ENCODE results near the gene IL26.

Gene IL26

GRCh38 chr12:68252077-68252476, 26.5 kb upstream of the IL26 start:
- TF ChIP-seq CTCF (IDR thresholded peaks at IDR 0.05), result no peak
- H3K27me3 ChIP-seq (ENCODE audit: control insufficient read depth, insufficient read depth, low read length), result no peaks in the 10 kb centered on the region
- H2AFZ ChIP-seq, result no peak overlapping the region
- H3K4me2 ChIP-seq (ENCODE audit: low read length), result no peak overlapping the region
- no peak overlapping the region for H3K4me3 ChIP-seq (ENCODE audit: low read depth, low read length)
- no peaks in the 10 kb centered on the region for H3K79me2 ChIP-seq
- no peaks in the 10 kb centered on the region for H3K4me1 ChIP-seq
- H3K36me3 ChIP-seq (ENCODE audit: control insufficient read depth, insufficient read depth, low read length), result no peaks in the 10 kb centered on the region
- no peak overlapping the region for H3K9ac ChIP-seq
- no peak overlapping the region for H3K27ac ChIP-seq
- H3K9me3 ChIP-seq (ENCODE audit: control insufficient read depth, low read length), result no peaks in the 10 kb centered on the region

DNA sequence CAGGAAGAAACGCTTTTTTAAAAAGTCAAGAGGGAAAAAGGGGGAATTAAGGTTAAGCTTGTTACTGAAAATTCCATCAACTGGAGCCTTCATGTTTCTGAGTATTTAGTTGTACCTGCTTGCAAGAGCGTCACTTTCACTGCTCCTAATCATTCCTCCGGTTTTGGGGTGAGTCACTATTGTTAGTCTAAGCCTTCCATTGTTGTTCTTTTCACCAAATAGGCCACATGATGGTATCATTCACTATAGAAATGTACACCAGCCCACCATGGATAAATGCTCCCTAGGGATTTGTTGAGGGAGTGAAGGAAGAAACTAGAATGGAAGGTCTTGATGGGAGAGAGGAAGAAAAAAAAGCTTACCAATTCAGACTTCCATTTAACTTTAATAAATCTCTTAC, 24.8 kb upstream of the IL26 start:
- no peak overlapping the region for H3K4me3 ChIP-seq (ENCODE audit: low read depth, low read length)

GRCh38 chr12:68247785-68248184, 22.2 kb upstream of the IL26 start:
- H3K9ac ChIP-seq, result no peak overlapping the region
- no peaks in the 10 kb centered on the region for H3K79me2 ChIP-seq
- no peak overlapping the region for H3K4me2 ChIP-seq (ENCODE audit: low read length)
- H3K27ac ChIP-seq, result no peak overlapping the region
- H2AFZ ChIP-seq, result no peak overlapping the region
- no peak for TF ChIP-seq CTCF (IDR thresholded peaks at IDR 0.05)
- H3K9me3 ChIP-seq (ENCODE audit: control insufficient read depth, low read length), result no peaks in the 10 kb centered on the region
- no peaks in the 10 kb centered on the region for H3K27me3 ChIP-seq (ENCODE audit: control insufficient read depth, insufficient read depth, low read length)
- peaks cover 7% of the 10 kb centered on the region for H3K4me1 ChIP-seq
- no peaks in the 10 kb centered on the region for H3K36me3 ChIP-seq (ENCODE audit: control insufficient read depth, insufficient read depth, low read length)
- no peak overlapping the region for H3K4me3 ChIP-seq (ENCODE audit: low read depth, low read length)

More for the DNA sequence above, 24.8 kb upstream of the IL26 start:
- TF ChIP-seq CTCF (IDR thresholded peaks at IDR 0.05), result no peak
- Histone ChIP-seq H3K4me1 (peaks cover 3% of the 10 kb centered on the region), H2AFZ (no peak overlapping the region), H3K36me3 (ENCODE audit: control insufficient read depth, insufficient read depth, low read length) (no peaks in the 10 kb centered on the region), H3K79me2 (no peaks in the 10 kb centered on the region), H3K9ac (no peak overlapping the region), H3K9me3 (ENCODE audit: control insufficient read depth, low read length) (no peaks in the 10 kb centered on the region), H3K4me2 (ENCODE audit: low read length) (no peak overlapping the region), H3K27ac (no peak overlapping the region), H3K27me3 (ENCODE audit: control insufficient read depth, insufficient read depth, low read length) (no peaks in the 10 kb centered on the region)

- no peaks in the 10 kb centered on the region for H3K27me3 ChIP-seq (ENCODE audit: control insufficient read depth, insufficient read depth, low read length)
- no peak for TF ChIP-seq CTCF (IDR thresholded peaks at IDR 0.05)
- H3K4me3 ChIP-seq (ENCODE audit: low read depth, low read length), result no peak overlapping the region
- no peak overlapping the region for H3K4me2 ChIP-seq (ENCODE audit: low read length)
- H3K79me2 ChIP-seq, result no peaks in the 10 kb centered on the region
- H3K9me3 ChIP-seq (ENCODE audit: control insufficient read depth, low read length), result no peaks in the 10 kb centered on the region
- H3K27ac ChIP-seq, result no peak overlapping the region
- no peaks in the 10 kb centered on the region for H3K36me3 ChIP-seq (ENCODE audit: control insufficient read depth, insufficient read depth, low read length)
- peaks cover 7% of the 10 kb centered on the region for H3K4me1 ChIP-seq
- no peak overlapping the region for H2AFZ ChIP-seq
- no peak overlapping the region for H3K9ac ChIP-seq
Measured at GRCh38 chr12:68246350-68246749, 20.7 kb upstream of the IL26 start.

GRCh38 chr12:68245180-68246021, 19.8 kb upstream of the IL26 start:
- H2AFZ ChIP-seq, result peak overlapping the region; percentile 62
- TF ChIP-seq CTCF (IDR thresholded peaks at IDR 0.05), result no peak
- no peak overlapping the region for H3K27ac ChIP-seq
- no peak overlapping the region for H3K9ac ChIP-seq
- H3K4me1 ChIP-seq, result peaks cover 7% of the 10 kb centered on the region
- no peaks in the 10 kb centered on the region for H3K27me3 ChIP-seq (ENCODE audit: control insufficient read depth, insufficient read depth, low read length)
- no peaks in the 10 kb centered on the region for H3K79me2 ChIP-seq
- H3K9me3 ChIP-seq (ENCODE audit: control insufficient read depth, low read length), result no peaks in the 10 kb centered on the region
- no peaks in the 10 kb centered on the region for H3K36me3 ChIP-seq (ENCODE audit: control insufficient read depth, insufficient read depth, low read length)
- no peak overlapping the region for H3K4me3 ChIP-seq (ENCODE audit: low read depth, low read length)
- H3K4me2 ChIP-seq (ENCODE audit: low read length), result no peak overlapping the region

Measured in parathyroid adenoma (tissue), 2 donors.